ENCODE measurements around the gene PCNX2. TPM values are rescaled to one million over a fixed set of nuclear protein-coding genes. Genes with fewer than 3 reads are reported as not detected.

PCNX2 gene
- total and polyA plus RNA-seq, 10 of the 15 experiments (the other 5 are each of a cell fraction or from before 2014, with no cell fraction given) = 2.1 to 16.4 (median 8.1) TPM

GRCh38 chr1:232968965-232969364, 326.6 kb downstream of the PCNX2 start:
- ChIA-PET POLR2A (interaction anchor here (0.9 kb wide), 1 partner anchor 16 kb away, joined by 3 read pairs; no protein-coding TSS in a partner anchor), RAD21 (ENCODE audit: unreplicated experiment) (no interaction called here), CTCF (interaction anchor here (2.3 kb wide), 1 partner anchor 16 kb away, joined by 10 read pairs; no protein-coding TSS in a partner anchor), SMC1A (ENCODE audit: uncharacterized antibody, unreplicated experiment) (interaction anchor here (1.1 kb wide), 1 partner anchor 9 kb away, joined by 3 read pairs; no protein-coding TSS in a partner anchor)
- in situ Hi-C loops (cut with MboI) (no loop called here), intact Hi-C loops (cut with micrococcal nuclease; ENCODE audit: unreplicated experiment) (no loop called here)
- TF ChIP-seq ZNF687 (IDR thresholded peaks at IDR 0.05) = peak; percentile 59; the same call in 1 of the 2 replicates
- no peak for TF ChIP-seq SUPT20H (IDR thresholded peaks at IDR 0.05; ENCODE audit: borderline replicate concordance, control insufficient read depth, low read depth, low read length)
- FAIRE-seq = no peak
- 92% methylated on average over 3 of the region's 3 CpGs for WGBS (ENCODE audit: insufficient coverage, insufficient replicate concordance, low lambda C conversion rate, missing lambda C conversion rate)
- Histone ChIP-seq H2AFZ (ENCODE audit: control insufficient read depth, low read depth, low read length) (no peak overlapping the region), H3K27ac (ENCODE audit: control insufficient read depth, insufficient read depth) (no peak overlapping the region), H3K9me3 (replicated peaks; ENCODE audit: control insufficient read depth, insufficient read depth, low read length) (peaks cover 12% of the 10 kb centered on the region), H3K27me3 (replicated peaks in 1 of 2; ENCODE audit: control insufficient read depth in 2 of 2, insufficient read depth in 2 of 2, low read length in 1 of 2) (no peaks in the 10 kb centered on the region), H3K4me3 (no peak overlapping the region), H4K20me1 (ENCODE audit: control insufficient read depth, insufficient read depth) (no peaks in the 10 kb centered on the region), H3K36me3 (ENCODE audit: control insufficient read depth in 2 of 2, insufficient read depth in 2 of 2, low read length in 1 of 2) (peaks cover 8 to 16% of the 10 kb centered on the region in 2 experiments), H3K79me2 (ENCODE audit: control insufficient read depth, insufficient read depth, low read length) (no peaks in the 10 kb centered on the region), H3K4me2 (ENCODE audit: control insufficient read depth, insufficient read depth) (no peak overlapping the region), H3K9ac (ENCODE audit: control insufficient read depth, insufficient read depth, low read length) (no peak overlapping the region), H3K4me1 (ENCODE audit: control insufficient read depth, insufficient read depth, low read length) (no peaks in the 10 kb centered on the region)
- no TSS peak for BruUV-seq (replicated peaks)
- peak; percentile 59 for ATAC-seq
- DNase-seq (ENCODE audit: low read depth, low spot score) = no peak

Measured in GM12878 (cell line).